CD4-positive, alpha-beta T cell treated with Interleukin-4 for 1 hour (primary cell): ENCODE results near the gene LRP3.

ENCODE experiments used
- DNase-seq, 2 donors: peaks; one replicate each; pipeline ENCODE4 v3.0.0-alpha.2; 2020 to 2022

Gene LRP3

DNA sequence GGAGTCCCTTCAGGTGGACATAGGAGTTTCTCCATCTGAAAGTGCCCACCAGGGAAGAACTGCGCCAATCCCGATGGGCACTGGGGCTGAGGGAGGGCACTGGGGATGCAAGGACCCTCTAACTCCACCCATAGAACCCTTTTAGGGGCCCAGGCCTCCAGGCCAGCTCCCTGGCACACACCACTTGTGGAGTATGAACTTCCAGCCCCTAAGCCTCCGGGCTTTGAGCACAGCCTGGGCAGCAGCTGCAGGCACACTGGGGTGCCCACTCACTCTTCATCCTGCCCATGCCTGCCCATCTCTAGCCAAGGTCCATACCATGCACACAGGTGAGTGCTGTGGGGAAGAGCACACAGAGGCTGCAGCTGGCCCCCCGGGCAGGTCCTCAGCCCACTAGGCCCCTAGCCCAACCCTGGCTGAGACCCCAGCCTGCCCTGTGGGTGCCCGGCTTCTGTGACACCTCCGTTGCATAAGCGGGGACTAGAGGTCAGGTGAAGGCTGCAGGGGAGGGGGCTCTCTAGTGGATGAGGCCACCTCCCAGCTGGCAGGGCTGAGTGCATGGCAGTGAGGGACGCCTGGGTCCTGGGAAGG, 46.1 kb downstream of the LRP3 start:
- DNase-seq = no peak

DNA sequence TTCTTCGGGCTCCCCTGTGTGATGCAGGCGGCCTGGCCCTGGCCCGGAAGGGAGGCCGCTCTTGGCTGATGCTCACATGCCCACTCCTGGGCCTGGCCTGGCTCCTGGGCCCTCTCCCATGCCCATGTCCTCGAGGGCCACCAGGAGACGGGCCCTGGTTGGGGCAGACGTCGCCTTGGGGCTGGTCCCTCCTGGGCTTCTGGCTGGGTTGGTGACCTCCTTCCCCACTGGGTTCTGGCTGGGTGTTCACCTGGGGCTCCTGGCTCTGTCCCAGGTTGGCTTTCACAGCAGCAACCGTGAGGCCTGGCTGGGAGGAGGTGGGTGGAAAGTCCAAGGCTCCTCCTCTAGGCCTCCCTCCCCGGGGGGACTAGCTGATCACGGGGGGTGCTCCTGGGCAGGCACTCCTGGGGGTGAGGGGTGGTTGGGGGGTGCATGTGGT, 47.0 kb downstream of the LRP3 start:
- DNase-seq = no peak

DNA sequence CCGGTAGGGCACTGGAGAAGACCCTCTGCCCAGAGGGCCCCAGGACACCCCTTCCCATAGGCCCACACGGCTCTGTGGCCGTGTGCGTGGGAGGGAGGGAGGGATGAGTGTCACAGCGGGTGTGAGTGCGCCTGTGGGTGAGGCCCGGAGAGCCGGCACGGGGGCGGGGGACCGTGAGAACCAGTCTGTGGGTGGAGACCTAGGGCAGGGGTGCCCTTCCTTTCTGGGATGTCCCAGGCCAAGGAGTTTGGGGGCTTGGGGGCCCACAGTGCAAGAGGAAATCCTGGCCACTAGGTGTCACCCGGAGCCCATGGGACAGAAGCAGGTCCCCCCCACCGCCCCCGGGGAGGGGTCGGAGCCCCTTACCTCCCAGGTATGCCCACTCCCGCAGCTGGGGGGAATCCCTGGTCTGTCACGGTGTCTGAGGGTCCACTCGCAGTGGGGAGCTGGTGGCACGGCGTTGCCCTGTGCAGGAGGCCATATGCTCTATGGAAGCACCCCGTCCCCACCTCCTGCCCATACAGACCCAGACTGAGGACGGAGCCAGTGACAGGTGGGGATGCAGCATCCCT, 47.5 kb downstream of the LRP3 start:
- DNase-seq = peak; percentile 60 to 65

DNA sequence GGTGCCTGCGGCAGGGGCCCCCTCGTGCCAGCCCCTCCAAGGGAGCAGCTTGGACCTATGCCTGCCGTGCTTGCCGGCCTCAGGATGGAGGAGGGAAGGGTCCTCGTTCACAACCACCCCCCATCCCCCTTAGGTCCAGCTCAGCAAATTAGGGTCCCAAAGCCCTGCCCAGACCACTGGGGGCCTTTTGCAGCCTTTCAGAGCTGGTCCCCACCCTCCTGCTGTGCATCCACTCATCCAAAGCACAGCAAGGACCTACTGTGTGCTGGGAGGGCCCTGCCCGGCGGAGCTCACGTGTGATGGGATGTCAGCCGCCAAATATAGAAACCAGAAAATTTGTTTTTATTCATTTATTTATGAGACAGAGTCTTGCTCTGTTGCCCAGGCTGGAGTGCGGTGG, 48.0 kb downstream of the LRP3 start:
- DNase-seq = no peak

DNA sequence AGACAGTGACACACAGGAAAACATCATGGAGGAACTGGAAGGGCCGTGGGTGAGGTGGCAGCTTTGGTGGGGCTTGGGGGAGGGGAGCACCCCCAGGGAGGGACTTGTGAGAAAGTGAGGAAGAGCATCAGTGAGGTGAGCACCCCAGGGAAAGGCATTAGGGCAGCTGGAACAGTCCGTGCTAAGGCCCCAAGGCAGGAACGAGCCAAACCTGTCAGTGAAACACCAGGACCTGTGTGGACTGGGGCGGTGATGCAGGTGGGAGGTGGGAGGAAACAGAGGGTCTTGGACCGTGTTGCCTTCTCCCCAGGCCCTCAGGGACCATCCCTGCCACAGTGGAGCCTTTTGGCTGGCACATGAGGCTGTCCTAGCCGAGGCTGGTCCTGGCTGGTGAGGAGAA, 48.8 kb downstream of the LRP3 start:
- DNase-seq = no peak

DNA sequence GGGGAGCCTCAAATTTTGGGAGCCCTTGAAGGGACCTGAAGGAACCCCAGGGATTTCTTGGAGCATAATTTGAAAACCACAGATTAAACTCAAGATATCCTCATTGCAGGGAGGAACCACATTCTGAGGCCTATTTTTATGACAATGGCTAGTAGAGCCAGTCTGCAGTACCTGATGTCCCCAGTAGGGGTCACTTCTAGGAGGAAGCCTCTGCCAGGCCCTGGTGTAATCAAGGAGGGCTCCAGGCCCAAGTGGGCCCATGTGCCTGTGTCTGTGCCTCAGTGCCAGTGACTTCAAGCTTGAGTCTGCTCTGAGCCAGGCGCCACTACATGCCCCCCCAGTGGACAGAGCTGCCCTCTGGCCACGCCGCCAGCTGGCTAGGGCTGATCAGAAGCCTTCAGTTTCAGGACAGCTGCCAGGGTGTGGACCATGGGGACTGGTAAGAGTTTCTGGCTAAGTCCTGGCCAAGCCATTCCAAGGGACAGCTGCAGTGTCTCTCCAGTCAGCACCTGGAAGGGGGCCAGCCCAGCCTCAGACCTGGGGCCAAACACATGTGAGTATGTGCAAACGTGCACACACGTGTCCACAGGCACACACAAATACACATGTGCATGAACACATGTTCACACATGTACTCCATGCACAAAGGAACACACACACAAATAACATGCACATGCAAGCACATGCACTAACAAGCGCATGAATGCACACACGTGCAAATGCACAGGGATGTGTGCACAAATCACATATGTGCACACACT, 52.0 kb downstream of the LRP3 start:
- DNase-seq = no peak

DNA sequence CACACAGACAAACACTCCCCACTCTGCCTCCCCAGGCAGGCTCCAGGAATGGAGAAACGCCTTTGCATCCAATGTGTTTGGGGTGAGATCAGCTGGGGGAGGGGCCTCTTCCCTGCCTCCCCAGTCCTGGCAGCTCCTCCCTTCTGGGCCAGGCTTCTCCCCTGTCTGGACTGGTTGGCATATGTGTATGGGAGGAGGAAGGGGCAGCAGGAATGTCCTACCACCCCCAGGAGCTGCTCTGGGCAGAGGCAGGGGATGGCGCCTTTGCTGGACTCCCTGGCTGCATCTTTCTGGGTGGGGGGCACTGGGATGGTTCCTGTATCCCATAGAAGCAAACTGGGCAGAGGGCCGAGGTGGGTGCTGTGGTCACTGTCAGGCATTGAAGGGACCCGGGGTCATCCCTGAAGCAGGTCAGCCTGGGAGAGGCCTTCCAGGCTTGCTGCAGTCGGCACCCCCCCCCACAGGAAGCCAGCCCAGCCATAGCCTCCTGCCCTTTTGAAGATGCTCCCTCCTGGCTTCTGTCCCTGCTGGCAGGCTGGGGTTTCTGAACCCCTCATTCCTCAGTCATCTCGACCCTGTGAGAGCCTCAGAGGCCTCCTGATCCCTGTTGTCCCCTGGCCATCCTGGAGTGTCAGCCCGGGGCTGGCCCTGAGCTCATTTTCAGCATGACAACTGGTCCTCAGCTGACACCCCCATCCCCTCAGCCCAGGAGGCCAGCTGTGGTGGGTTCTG, 52.7 kb downstream of the LRP3 start:
- no peak for DNase-seq

DNA sequence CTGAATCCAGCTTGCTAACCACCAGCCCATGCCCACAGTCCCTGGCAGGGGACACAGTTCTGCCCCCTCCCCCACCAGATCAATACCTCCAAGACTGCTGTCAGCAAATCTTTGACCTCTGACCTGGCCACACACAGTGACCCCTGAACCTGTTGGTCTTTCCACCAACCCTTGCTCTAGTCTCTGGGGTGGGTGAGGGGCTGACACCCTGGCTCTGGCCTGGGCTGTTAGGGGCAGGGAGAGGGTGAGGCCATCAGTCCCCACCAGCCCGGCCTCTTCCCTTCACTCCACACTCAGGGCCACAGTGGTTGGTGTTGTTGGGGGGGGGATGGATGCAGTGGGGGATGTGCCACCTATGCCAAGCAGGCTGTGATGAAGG, 53.3 kb downstream of the LRP3 start:
- no peak for DNase-seq

DNA sequence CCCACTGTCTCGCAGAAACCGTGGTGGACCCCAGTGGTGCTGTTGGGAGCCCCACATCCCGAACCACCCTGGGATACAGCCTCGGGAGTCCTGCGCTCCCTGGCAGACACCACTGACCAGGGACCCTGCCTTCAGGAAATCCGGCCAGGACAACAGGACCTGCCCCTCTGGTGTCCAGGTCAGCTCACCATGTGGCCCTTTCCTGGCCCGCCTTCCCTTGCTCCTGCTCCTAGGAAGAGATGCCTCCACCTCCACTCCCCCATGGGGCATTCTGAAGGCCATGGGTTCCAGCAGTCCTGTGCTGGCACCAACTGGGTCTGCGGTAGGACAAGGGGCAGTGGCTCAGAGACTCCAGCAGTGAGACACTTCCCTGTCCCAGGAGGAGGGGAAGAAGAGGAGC, 54.0 kb downstream of the LRP3 start:
- DNase-seq = no peak

DNA sequence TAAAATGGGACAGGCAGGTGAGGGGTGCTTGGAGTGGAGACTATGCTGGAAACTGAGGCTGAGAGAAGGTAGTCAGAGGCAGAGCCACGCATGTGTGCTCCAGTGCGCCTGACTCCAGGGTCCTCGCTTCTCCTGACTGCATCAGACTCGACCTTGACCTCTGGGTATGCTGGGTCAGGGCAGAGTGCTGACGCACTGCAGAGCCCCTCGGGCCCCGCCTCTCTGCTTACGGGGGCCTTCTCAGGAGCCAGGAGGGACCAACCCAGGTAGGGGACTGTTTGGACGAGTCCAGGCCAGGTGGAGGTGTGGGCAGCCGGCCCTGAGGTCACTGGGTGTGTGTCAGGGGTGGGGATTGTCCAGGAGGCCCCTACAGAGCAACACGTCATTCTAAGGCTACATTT, 54.4 kb downstream of the LRP3 start:
- DNase-seq = no peak

DNA sequence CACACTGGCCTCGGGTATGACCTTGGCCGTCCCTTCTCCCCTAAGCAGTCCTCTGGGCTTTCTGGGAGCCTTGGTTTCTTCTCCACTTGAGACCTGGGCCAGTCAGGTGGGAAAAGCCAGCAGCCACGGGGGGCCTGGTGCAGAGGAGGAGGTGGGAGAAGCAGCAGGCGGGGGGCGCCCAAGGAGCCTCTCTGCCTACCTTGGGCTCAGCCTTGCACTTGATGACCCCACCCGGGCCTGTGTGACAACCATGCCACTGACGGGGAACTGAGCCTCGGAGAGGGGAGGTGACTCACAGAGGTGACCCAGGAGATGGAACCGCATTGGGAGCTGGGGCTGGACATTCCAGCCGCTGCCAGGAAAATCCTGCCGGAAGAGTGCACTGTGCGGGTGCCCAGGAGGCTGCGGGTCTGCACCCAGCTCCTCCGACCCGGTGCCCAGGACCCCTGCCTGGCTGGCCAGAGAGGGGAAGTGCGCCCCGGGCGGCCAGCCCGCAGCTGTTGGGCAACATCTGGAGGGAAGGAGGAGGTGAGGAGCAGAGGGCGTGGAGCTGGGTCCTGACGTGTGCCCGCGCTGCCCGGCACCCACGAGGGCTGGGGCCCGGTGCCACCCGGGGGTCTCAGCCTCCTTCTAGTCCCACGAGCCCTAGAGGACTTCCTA, 55.0 kb downstream of the LRP3 start:
- peak in 1 of 2 donors; percentile 34 for DNase-seq

DNA sequence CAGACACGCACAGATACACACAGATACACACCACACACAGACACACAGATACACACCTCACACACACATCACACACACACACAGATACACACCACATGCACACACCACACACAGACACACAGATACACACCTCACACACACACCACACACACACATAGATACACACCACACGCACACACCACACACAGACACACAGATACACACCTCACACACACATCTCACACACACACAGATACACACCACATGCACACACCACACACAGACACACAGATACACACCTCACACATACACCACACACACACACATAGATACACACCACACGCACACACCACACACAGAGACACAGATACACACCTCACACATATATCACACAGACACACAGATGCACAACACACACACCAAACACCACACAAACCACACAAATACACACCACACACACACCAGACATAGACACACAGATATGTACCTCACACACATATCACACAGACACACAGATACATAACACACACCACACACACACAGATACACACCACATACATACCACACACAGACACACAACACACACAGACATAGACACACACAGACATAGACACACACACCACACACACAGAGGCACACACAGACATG, 55.7 kb downstream of the LRP3 start:
- DNase-seq = no peak

DNA sequence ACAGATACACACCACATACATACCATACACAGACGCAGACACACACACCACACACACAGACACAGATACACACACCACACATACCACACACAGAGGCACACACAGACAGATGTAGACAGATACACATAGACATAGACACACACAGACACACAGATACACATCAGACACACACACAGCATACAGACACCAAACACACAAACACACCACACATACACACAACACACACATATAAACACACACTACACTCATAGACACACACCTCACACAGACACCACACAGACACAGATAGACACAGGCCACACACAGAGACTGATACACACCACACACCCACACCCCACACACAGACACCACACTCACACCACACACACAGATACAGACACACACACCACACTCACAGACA, 56.4 kb downstream of the LRP3 start:
- no peak for DNase-seq

DNA sequence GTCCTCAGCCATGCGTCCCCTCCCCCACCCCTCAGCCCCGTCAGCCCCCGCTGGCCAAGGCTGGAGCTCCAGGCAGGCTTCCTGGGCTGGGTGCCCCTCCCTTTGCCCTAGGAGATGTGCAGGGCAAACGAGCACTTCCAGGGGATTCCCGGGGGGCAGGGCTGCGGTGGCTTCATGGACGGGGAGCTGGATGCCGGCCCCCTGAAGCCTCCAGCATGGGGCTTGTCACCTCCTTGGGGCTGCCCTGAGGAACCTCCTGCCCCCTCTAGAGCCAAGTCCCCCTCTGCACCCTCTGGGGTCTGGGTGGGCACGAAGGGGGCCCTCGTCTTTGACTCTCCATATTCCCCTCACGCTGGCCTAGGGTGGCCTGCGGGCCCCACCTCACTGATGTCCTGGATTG, 56.9 kb downstream of the LRP3 start:
- no peak for DNase-seq

DNA sequence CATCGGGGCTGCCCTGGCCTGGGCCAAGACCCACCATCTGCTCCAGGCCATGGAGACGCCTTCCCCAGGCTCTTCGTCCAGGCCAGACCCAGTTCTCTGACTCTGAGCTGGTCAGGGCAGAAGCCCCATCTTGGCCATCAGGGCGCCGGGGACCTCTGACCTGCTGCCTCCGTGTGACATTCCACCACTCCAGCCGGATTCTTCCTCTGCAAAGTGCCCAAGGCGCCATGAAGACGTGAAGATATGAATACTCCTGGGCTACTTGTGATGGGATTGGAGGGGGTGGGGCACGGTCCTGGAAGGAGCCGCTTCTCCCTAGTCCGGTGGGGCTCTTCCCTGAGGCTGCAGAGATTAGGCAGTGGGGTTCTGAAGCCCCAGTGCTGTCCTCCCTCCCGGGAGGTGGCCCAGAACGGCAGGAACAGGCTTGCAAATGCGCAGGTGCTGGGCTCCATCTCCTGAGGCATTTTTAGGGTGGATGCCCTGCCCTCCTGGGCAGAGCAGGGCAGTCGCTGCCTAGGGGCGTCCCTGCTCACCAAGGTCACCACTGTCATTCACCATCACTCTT, 57.5 kb downstream of the LRP3 start:
- no peak for DNase-seq

DNA sequence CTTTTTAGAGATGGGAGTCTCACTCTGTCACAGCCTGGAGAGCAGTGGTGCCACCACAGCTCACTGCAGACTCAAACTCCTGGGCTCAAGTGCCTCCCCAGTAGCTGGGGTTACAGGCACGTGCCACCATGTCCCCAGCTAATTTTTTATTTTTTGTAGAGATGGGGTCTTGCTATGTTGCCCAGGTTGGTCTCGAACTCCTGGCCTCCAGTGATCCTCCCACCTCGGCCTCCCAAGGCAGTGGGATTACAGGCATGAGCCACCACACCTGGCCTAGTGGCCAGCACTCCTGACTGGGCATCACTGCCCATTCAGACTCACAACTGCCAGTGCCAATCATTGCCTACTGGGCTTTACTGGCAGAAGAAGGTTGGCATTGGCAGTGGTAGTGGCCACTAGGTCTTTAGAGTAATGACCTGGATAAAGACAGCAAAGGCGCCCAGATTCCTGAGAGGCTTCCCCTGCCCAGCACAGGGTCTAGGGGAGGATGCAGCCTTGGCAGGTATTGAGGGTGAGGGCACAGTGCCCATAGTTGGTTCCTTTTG, 58.4 kb downstream of the LRP3 start:
- no peak for DNase-seq

DNA sequence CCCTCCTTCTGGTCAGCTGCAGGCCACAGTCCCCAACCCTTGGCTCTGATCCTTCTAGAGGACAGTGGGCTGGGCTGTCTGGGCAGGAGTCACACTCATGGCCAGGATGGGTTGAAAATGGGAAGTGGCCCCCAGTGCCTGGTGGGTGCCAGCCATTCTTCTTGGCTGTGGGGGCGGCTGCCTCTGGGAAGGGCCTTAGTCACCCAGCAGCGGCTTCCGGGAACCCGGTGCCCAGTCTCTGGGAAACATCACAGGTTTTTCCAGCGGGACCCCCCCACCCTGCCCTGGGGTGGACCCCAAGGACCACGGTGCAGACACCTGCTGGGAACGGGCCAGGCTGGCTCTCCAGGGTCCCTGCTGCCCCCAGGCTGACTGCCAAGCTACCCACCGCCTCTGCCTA, 58.8 kb downstream of the LRP3 start:
- DNase-seq = no peak

DNA sequence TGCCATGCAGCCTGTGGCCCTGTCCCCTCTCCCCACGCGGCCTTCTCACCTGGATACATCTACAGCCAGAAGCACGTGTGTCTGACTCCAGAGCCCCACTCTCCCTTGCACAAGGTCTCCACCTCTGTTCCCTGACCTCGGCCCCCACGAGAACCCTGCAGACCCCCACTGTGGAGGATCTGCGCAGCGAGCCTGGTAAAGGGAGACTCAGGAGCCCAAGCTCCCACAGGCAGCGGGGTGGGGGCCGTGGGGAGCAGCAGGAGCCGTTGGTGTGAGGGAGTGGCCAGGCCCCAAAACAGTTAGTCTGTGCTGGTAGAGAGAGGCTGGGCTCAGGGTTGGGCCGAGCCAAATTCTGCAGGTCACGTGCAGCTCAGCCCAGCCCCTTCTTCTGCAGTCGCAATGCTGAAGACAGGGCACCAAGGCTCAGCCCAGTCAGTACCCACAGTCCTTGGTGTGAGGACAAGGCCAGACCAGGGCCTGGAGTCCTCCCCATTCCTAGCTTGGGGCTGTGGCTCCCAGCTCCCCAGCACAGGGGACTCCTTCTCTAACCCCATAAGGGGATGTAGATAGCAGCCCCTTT, 60.2 kb downstream of the LRP3 start:
- no peak for DNase-seq

DNA sequence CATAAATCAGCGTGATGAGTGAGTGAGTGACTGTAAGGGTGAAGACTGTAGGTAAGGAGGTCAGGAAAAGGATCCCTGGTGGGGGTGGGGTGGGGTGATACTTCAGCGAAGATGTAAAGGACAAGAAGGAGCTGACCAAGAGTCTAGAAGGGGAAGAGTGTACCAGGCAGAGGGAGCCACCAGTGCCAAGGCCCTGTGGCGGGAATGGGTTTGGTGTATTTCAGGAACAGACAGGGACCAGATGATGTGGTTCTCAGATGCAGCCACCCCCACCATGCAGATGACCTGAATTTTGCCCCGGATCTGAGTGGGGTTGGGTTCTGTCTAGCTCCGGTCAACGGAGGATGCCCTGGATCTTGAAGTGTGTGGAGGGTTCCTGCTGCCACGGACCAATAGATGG, 61.7 kb downstream of the LRP3 start:
- no peak for DNase-seq

DNA sequence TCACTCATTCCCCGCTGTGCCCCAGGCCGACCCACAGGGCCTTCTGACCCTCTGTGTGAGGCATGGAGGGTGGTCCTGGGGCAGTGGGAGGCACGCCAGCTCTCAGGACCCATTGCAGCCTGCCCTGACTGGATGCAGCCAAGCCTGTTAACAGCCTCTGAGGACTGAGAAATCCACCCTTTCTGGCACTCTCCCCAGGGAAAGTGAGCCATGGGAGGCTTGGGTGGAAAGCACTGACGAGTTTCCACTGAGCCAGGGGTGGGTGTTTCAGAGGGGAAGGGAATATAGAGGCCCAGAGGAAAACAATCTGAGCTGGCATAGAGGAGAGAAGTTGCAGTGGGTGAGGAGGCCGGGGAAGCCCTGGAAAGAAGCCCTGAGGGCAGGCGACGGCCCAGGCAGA, 62.1 kb downstream of the LRP3 start:
- DNase-seq = no peak

DNA sequence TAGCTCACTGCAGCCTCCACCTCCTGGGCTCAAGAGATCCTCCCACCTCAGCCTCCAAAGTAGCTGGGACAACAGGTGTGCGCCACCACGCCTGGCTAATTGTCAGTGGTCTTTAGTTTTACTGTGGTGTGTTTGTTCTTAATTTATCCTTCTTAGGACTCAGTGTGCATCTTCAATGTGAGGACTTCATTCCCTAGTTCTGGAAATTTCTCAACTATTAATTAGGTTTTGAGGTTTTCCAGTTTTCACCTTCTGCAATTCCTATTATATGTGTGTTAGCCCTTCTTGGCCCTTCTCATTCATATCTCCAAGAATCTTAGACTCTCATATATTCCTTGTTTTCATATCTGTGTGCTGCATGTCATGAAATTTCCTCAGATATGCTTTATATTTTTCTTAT, 63.7 kb downstream of the LRP3 start:
- no peak for DNase-seq
